HCT116 (cell line): ENCODE measurements around the gene UBE2D2. TPM values are rescaled to one million over a fixed set of nuclear protein-coding genes. Genes with fewer than 3 reads are reported as not detected.

Experiments used
- ATAC-seq: fragments of 200-7000 bp; cut with Tn5 transposase; 2 replicates; pipeline ENCODE4 v1.9.1; 2020; ENCODE audit warnings: mild to moderate bottlenecking, moderate library complexity
- BruUV-seq: library from RNA; stranded (reverse); fragments of 400-500 nt; replicated peaks from 2 replicates; lab custom pipeline; 2021; lab: Mats Ljungman, UMichigan
- CTCF ChIA-PET: fragments of 300-600 bp; sonication (Branson Sonifier 250); formaldehyde crosslinking; loops from one replicate; lab custom pipeline; 2021; ENCODE audit warnings: antibody characterized with exemption; lab: Charles Lee
- POLR2A ChIA-PET: fragments of 300-600, 350-600 bp; sonication (Branson Sonifier 250); formaldehyde crosslinking; loops from one replicate; lab custom pipeline; 2021; ENCODE audit warnings: antibody characterized with exemption; lab: Charles Lee
- RAD21 ChIA-PET, 2 experiments: fragments of 300-600 bp; sonication (Branson Sonifier 250); formaldehyde crosslinking; loops; one replicate each; lab custom pipeline; 2023; ENCODE audit warnings: low total read pairs in 2 of 2; ENCODE audit not compliant: uncharacterized antibody in 2 of 2, unreplicated experiment in 2 of 2, low non-redundant PET in 1 of 2; lab: Charles Lee
- DNase-seq: peaks from one replicate; pipeline ENCODE4 v3.0.0-alpha.2; 2010; ENCODE audit warnings: low read depth, low spot score
- H2AFZ ChIP-seq: fragments of 200-600 bp; shearing (Covaris generic), sonication (generic); 2 replicates; pipeline ENCODE4 v1.6.1; 2017; ENCODE audit warnings: low read depth, mixed run types, mixed read lengths, antibody characterized with exemption, low read length; ENCODE audit not compliant: poor library complexity, severe bottlenecking
- H3K27ac ChIP-seq: 2 replicates; pipeline ENCODE4 v1.5.1; 2012; ENCODE audit warnings: low read depth, low read length
- H3K27me3 ChIP-seq: fragments of 200-600 bp; sonication (generic); 2 replicates; pipeline ENCODE4 v1.6.1; 2016; ENCODE audit warnings: mixed run types, low read length, mixed read lengths; ENCODE audit not compliant: insufficient read depth
- H3K36me3 ChIP-seq, 2 experiments: fragments of 200-500 bp in 1 of 2; fragments of 200-600 bp in 1 of 2; sonication (Bioruptor generic) in 1 of 2; sonication (generic) in 1 of 2; 2 replicates each; pipeline versions ENCODE4 v1.5.1 to v1.6.1; 2014 to 2016; ENCODE audit warnings: low read length in 2 of 2, inconsistent platforms in 1 of 2, mixed read lengths in 1 of 2, mixed run types in 1 of 2; ENCODE audit not compliant: insufficient read depth in 2 of 2, control insufficient read depth in 1 of 2
- H3K4me1 ChIP-seq, 2 experiments: fragments of 200-600 bp in 1 of 2; sonication (generic) in 1 of 2; 2 replicates each; pipeline versions ENCODE4 v1.5.1 to v1.6.1; 2012 to 2017; ENCODE audit warnings: low read length in 2 of 2, inconsistent platforms in 1 of 2, mild to moderate bottlenecking in 1 of 2, mixed read lengths in 1 of 2, mixed run types in 1 of 2, moderate library complexity in 1 of 2; ENCODE audit not compliant: insufficient read depth in 2 of 2, control insufficient read depth in 1 of 2
- H3K4me2 ChIP-seq: fragments of 200-600 bp; sonication (generic); 2 replicates; pipeline ENCODE4 v1.6.1; 2017; ENCODE audit warnings: mixed run types, low read length, mixed read lengths
- H3K4me3 ChIP-seq, 2 experiments: fragments of 200-600 bp in 1 of 2; sonication (generic) in 1 of 2; replicated peaks in 1 of 2; 2 replicates each; pipeline ENCODE4 v1.5.1; 2011 to 2016; ENCODE audit warnings: low read length in 2 of 2, control low read depth in 1 of 2, low read depth in 1 of 2, mild to moderate bottlenecking in 1 of 2, mixed read lengths in 1 of 2, mixed run types in 1 of 2
- H3K79me2 ChIP-seq: fragments of 200-600 bp; sonication (generic); 2 replicates; pipeline ENCODE4 v1.6.1; 2017; ENCODE audit warnings: mild to moderate bottlenecking, mixed run types, low read length, moderate library complexity, mixed read lengths; ENCODE audit not compliant: insufficient read depth
- H3K9ac ChIP-seq: fragments of 200-600 bp; sonication (generic); 2 replicates; pipeline ENCODE4 v1.6.1; 2016; ENCODE audit warnings: low read length, mixed read lengths
- H3K9me2 ChIP-seq: fragments of 200-600 bp; sonication (generic), shearing (Covaris generic); 2 replicates; pipeline ENCODE4 v1.6.1; 2017; ENCODE audit warnings: mixed run types, mild to moderate bottlenecking, moderate library complexity; ENCODE audit not compliant: insufficient read depth
- H3K9me3 ChIP-seq, 2 experiments: fragments of 200-500 bp in 1 of 2; fragments of 200-600 bp in 1 of 2; sonication (Bioruptor generic) in 1 of 2; sonication (generic) in 1 of 2; 2 replicates each; pipeline ENCODE4 v1.6.1; 2014 to 2017; ENCODE audit warnings: low read length in 2 of 2, mixed read lengths in 2 of 2, inconsistent platforms in 1 of 2, low read depth in 1 of 2, mild to moderate bottlenecking in 1 of 2, mixed run types in 1 of 2, moderate library complexity in 1 of 2; ENCODE audit not compliant: control insufficient read depth in 1 of 2, insufficient read depth in 1 of 2
- H4K20me1 ChIP-seq: fragments of 200-600 bp; sonication (generic), shearing (Covaris generic); 2 replicates; pipeline ENCODE4 v1.6.1; 2017; ENCODE audit warnings: mixed run types, mild to moderate bottlenecking, moderate library complexity; ENCODE audit not compliant: insufficient read depth
- EGR1 ChIP-seq: IDR thresholded peaks from 2 replicates; pipeline ENCODE4 v1.6.1; 2012; ENCODE audit warnings: low read depth
- EZH2phosphoT487 ChIP-seq: fragments of 200-600 bp; IDR thresholded peaks from 2 replicates; pipeline ENCODE4 v1.6.1; 2018; ENCODE audit warnings: antibody characterized with exemption, borderline replicate concordance
- FOSL1 ChIP-seq: IDR thresholded peaks from 2 replicates; pipeline ENCODE4 v1.6.1; 2012; ENCODE audit warnings: low read depth
- JUND ChIP-seq: IDR thresholded peaks from 2 replicates; pipeline ENCODE4 v1.6.1; 2012
- POLR2AphosphoS5 ChIP-seq: IDR thresholded peaks from 2 replicates; pipeline ENCODE4 v1.6.1; 2011; ENCODE audit warnings: mild to moderate bottlenecking, low read depth, low read length, moderate library complexity
- RAD21 ChIP-seq: IDR thresholded peaks from 2 replicates; pipeline ENCODE4 v1.6.1; 2012; ENCODE audit warnings: low read depth, mild to moderate bottlenecking
- REST ChIP-seq: IDR thresholded peaks from 2 replicates; pipeline ENCODE4 v1.6.1; 2012; ENCODE audit warnings: low read depth
- SP1 ChIP-seq: IDR thresholded peaks from 2 replicates; pipeline ENCODE4 v1.6.1; 2012; ENCODE audit warnings: low read depth
- SRF ChIP-seq: IDR thresholded peaks from 2 replicates; pipeline ENCODE4 v1.6.1; 2012; ENCODE audit warnings: low read depth
- YY1 ChIP-seq: IDR thresholded peaks from 2 replicates; pipeline ENCODE4 v1.6.1; 2011; ENCODE audit warnings: low read length, low read depth, moderate library complexity, mild to moderate bottlenecking; ENCODE audit not compliant: insufficient replicate concordance; ENCODE audit errors: extremely low read depth
- ZBTB33 ChIP-seq: IDR thresholded peaks from 2 replicates; pipeline ENCODE4 v1.6.1; 2011; ENCODE audit warnings: mild to moderate bottlenecking, low read length, moderate library complexity; ENCODE audit not compliant: insufficient replicate concordance; ENCODE audit errors: extremely low read depth
- ZFX ChIP-seq: fragments of 450-650 bp; IDR thresholded peaks from 2 replicates; pipeline ENCODE4 v1.6.1; 2017
- ZNF274 ChIP-seq: fragments of 200-500 bp; sonication (Bioruptor generic); IDR thresholded peaks from 2 replicates; pipeline ENCODE4 v1.6.1; 2014; ENCODE audit warnings: mild to moderate bottlenecking, low read depth, low read length, inconsistent platforms
- intact Hi-C: fragments of 100-400 bp; cut with micrococcal nuclease; formaldehyde crosslinking; loops from 2 replicates; pipeline ENCODE4 v1.10.0; 2022
- total RNA-seq: library from RNA; stranded (reverse); gene quantifications from one replicate; pipeline ENCODE4 v1.2.1, GENCODE V29; 2021; ENCODE audit not compliant: unreplicated experiment

The UBE2D2 gene
- total RNA-seq, 1 experiment from 2014 or later: 140 TPM

DNA sequence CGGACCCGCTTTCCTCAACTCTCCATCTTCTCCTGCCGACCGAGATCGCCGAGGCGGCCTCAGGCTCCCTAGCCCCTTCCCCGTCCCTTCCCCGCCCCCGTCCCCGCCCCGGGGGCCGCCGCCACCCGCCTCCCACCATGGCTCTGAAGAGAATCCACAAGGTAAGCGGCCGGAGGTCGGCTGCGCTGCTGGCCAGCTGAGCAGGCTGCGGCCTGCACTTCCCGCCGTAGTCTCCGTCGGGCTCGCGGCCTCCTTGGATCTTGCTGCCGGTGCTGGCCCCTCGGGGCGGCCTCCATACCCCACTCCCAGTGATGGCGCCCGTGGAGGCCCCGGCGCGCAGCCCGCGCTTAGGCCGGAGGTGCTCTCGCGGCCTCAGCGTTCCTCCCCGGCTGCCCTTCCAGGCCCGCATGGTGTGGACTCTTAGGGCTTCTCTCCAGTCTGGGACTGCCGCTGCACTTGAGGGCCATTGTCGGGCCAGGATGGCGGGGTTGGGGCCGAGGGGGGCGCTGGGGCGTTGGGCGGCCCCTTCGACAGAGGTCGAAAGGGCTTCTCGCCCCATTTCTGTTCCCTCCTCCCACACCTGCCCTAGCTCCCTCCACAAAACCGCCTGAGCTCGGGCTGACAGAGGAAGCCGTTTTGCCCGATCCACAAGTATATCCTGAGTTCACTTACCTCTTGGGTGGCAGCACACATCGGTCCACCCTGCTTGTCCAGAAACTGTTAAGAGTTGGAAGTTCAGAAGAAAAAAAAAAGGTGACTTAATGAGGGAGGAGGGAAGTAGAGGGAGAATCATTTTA lies 714 bp downstream of the UBE2D2 start:
- H3K9ac ChIP-seq: peak overlapping the region; percentile 96
- H3K4me1 ChIP-seq: peaks cover 8 to 29% of the 10 kb centered on the region in 2 experiments
- H3K4me3 ChIP-seq: peak overlapping the region; percentile 77 to 89
- no peak for DNase-seq
- peaks cover 53% of the 10 kb centered on the region for H3K79me2 ChIP-seq
- no peaks in the 10 kb centered on the region for H3K9me2 ChIP-seq
- ChIA-PET RAD21 (no interaction called here), CTCF (interaction anchor here (1.0 to 1.8 kb wide), 3 partner anchors 13 to 25 kb away, joined by 4 to 6 read pairs (median 6); no protein-coding TSS in a partner anchor), POLR2A (interaction anchor here (0.6 to 2.1 kb wide), 5 partner anchors 11 to 123 kb away, joined by 3 to 7 read pairs (median 4); partner anchors contain the start of genes DNAJC18 and STING1)
- peak overlapping the region; percentile 93 for H3K27ac ChIP-seq
- no peaks in the 10 kb centered on the region for H3K9me3 ChIP-seq
- peak; percentile 23 for ATAC-seq
- no peaks in the 10 kb centered on the region for H4K20me1 ChIP-seq
- no peak overlapping the region for H2AFZ ChIP-seq
- peak overlapping the region; percentile 90 for H3K4me2 ChIP-seq
- peaks cover 2 to 11% of the 10 kb centered on the region in 2 experiments; a peak in 1 of 4 replicates for H3K36me3 ChIP-seq
- no TSS peak for BruUV-seq
- intact Hi-C loops: no loop called here
- peak; percentile 41 for TF ChIP-seq YY1
- TF ChIP-seq RAD21: no peak
- TF ChIP-seq EGR1: no peak
- peak; percentile 97 for TF ChIP-seq ZFX
- no peak for TF ChIP-seq FOSL1
- TF ChIP-seq ZNF274: no peak
- no peaks in the 10 kb centered on the region for H3K27me3 ChIP-seq

DNA sequence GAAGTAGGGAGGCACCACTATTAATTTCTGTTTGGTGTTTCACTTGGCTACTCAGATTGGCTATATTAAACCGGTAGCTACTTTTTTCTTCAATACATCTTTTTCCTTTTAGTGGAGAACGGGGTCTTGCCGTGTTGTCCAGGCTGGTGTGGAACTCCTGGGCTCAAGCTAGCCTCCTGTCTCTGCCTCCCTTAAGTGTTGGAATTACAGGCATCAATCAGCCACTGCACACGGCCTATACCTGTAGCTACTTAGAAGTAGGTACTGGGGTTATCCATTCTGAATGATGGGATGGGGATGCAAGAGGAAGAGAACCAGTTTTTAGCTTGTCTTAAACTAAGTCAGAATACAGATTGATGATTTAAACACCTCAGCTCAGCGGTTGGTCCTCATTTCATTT lies 1.7 kb downstream of the UBE2D2 start:
- Histone ChIP-seq H3K27ac (peak overlapping the region; percentile 93; the same call in 1 of the 2 replicates), H3K4me1 (peaks cover 8 to 25% of the 10 kb centered on the region in 2 experiments), H3K36me3 (peaks cover 2 to 11% of the 10 kb centered on the region in 2 experiments; a peak in 1 of 4 replicates), H3K79me2 (peaks cover 63% of the 10 kb centered on the region), H3K4me3 (peak overlapping the region; percentile 77 to 89), H3K27me3 (no peaks in the 10 kb centered on the region), H2AFZ (no peak overlapping the region), H3K9me2 (no peaks in the 10 kb centered on the region), H3K9ac (peak overlapping the region; percentile 96), H4K20me1 (no peaks in the 10 kb centered on the region), H3K9me3 (no peaks in the 10 kb centered on the region), H3K4me2 (peak overlapping the region; percentile 90)
- BruUV-seq: no TSS peak
- ChIA-PET POLR2A (no interaction called here), CTCF (interaction anchor here (1.1 to 1.6 kb wide), 2 partner anchors 12 to 202 kb away, joined by 3 to 6 read pairs; no protein-coding TSS in a partner anchor), RAD21 (no interaction called here)
- no peak for TF ChIP-seq YY1
- TF ChIP-seq POLR2AphosphoS5: no peak
- TF ChIP-seq FOSL1: no peak
- TF ChIP-seq ZBTB33: no peak
- TF ChIP-seq EGR1: no peak
- no peak for TF ChIP-seq SRF
- no peak for TF ChIP-seq EZH2phosphoT487
- no peak for TF ChIP-seq JUND
- TF ChIP-seq REST: no peak
- TF ChIP-seq SP1: no peak
- ATAC-seq: no peak
- DNase-seq: no peak
- intact Hi-C loops: no loop called here
